Muscle of leg (tissue), 11 donors: Measurements from ENCODE around the gene BARX1. TPM values are rescaled to one million over a fixed set of nuclear protein-coding genes. Genes with fewer than 3 reads are reported as not detected.
"Not testable (repeated sequence)": the region's sequence is repeated elsewhere in the genome, so short reads cannot be mapped to it uniquely, and the experiment has no call there.

Experiments
- DNase-seq: peaks from one replicate; pipeline ENCODE4 v3.0.0; 2013
- H3K27ac ChIP-seq: one replicate; pipeline ENCODE4 v1.5.1; 2013; ENCODE audit warnings: mild to moderate bottlenecking, low read length, control low read depth
- H3K27me3 ChIP-seq: one replicate; pipeline ENCODE4 v1.6.1; 2013; ENCODE audit warnings: low read length; ENCODE audit not compliant: control insufficient read depth, insufficient read depth
- H3K36me3 ChIP-seq: one replicate; pipeline ENCODE4 v1.6.1; 2013; ENCODE audit warnings: low read length; ENCODE audit not compliant: control insufficient read depth, insufficient read depth
- H3K4me1 ChIP-seq: one replicate; pipeline ENCODE4 v1.6.1; 2013; ENCODE audit warnings: low read length; ENCODE audit not compliant: control insufficient read depth, insufficient read depth
- H3K4me3 ChIP-seq: one replicate; pipeline ENCODE4 v1.5.1; 2013; ENCODE audit warnings: low read length, control low read depth
- H3K9me3 ChIP-seq: replicated peaks from 2 replicates; pipeline ENCODE4 v1.6.1; 2013; ENCODE audit warnings: low read depth, low read length; ENCODE audit not compliant: control insufficient read depth
- WGBS: methylation state at CpG from one replicate; pipeline ENCODE4 v1.1.5; 2013; ENCODE audit warnings: missing lambda C conversion rate; ENCODE audit not compliant: insufficient coverage; 5-methylcytosine and 5-hydroxymethylcytosine counted together
- polyA plus RNA-seq, 8 donors: library from polyadenylated mRNA; unstranded; fragments of 120-200 nt; gene quantifications; one replicate each; pipeline versions ENCODE4 v1.2.1 to v1.2.3, GENCODE V29; 2013; ENCODE audit warnings: inconsistent platforms in 1 of 8, low replicate concordance in 1 of 8; ENCODE audit not compliant: insufficient read length in 8 of 8, insufficient read depth in 1 of 8
- total RNA-seq: library from RNA; stranded (reverse); fragments of 120-200 nt; gene quantifications from one replicate; pipeline ENCODE4 v1.2.4, GENCODE V29; 2013

The BARX1 gene
- total and polyA plus RNA-seq, 9 donors = 0.09 to 0.19 (median 0.18) TPM; not detected in 6

DNA sequence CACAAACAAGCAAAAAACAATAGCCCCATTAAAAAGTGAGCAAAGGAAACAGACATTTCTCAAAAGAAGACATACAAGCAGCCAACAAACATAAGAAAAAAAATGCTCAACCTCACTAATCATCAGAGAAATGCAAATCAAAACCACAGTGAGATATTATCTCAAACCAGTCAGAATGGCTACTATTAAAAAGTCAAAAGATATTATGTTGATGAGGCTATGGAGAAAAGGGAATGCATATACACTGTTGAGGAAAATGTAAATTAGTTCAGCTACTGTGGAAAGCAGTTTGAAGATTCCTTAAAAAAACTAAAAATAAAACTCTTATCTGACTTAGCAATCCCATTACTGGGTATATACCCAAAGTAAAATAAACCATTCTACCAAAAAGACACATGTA, 28.7 kb upstream of the BARX1 start:
- no peaks in the 10 kb centered on the region for H3K27me3 ChIP-seq

DNA sequence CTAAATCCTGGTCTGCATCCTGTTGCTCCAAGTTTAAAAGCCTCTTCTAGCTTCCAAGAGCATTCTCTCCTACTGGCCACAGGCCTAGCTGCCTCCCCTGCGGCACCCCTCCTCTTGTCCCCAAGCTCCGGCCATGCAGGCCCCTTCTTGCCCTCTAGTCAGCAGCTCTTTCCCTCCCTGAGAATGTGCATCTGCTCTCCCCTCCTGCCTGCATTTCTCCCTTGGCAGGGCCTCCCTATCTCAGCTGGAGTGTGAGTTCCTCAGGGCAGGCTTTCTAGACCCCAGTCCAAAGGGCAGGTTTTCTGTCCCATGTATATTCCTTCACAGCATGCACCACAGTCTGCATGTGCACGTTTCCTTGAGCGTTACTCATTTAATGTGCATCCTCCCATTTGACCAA, 24.6 kb upstream of the BARX1 start:
- Histone ChIP-seq H3K4me1 (peaks cover 13% of the 10 kb centered on the region), H3K27me3 (peaks cover 3% of the 10 kb centered on the region), H3K9me3 (no peaks in the 10 kb centered on the region), H3K27ac (no peak overlapping the region), H3K36me3 (no peaks in the 10 kb centered on the region), H3K4me3 (no peak overlapping the region)
- DNase-seq = no peak
- 39% methylated on average over 2 of the region's 4 CpGs for WGBS

More for the DNA sequence above, 28.7 kb upstream of the BARX1 start:
- no peak for DNase-seq
- Histone ChIP-seq H3K27ac (no peak overlapping the region), H3K9me3 (peaks cover 4% of the 10 kb centered on the region), H3K4me1 (peaks cover 11% of the 10 kb centered on the region), H3K4me3 (no peak overlapping the region), H3K36me3 (no peaks in the 10 kb centered on the region)

DNA sequence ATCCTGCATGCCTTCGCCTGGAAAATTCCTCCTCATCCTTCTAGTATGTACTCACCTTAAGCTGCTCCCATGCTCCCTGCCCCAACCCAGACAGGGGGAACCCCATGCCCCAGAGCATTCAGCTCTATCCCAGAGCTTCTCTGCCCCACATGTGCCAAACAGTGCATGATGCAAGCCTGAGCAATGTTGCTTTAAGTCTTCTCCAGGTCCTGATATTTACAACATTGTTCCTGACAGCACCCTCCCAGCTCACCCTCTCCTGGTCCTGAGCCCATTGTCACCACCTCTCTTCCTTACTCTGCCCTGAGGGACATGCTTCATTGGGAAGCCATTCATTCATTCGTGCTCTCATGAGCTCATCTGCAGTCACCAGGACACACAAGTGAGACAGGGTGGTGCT, 23.4 kb upstream of the BARX1 start:
- peaks cover 3% of the 10 kb centered on the region for H3K27me3 ChIP-seq

DNA sequence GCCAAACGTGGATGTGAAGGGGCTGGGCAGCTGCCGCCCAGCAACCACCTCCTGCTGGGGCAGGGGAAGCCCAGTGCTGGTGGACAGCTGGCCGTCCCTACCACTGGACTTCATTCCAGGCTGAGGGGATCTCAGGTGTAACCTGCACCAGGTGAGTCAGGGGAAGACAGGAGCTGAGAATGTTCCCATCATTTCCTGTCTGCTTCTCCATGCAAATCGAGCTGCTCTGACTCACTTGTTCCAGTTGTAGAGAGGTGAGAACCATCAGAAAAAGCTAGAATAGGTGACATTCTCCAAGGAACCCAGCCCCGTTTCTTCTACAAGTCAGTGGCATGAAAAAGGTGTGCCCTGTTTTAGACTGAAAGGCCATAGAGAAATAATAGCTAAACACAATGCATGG, 21.8 kb upstream of the BARX1 start:
- Histone ChIP-seq H3K27me3 (peaks cover 3% of the 10 kb centered on the region), H3K4me1 (peaks cover 13% of the 10 kb centered on the region), H3K9me3 (peaks cover 6% of the 10 kb centered on the region), H3K36me3 (no peaks in the 10 kb centered on the region), H3K27ac (no peak overlapping the region), H3K4me3 (no peak overlapping the region)
- WGBS = no CpG with 5 or more reads among the region's 5 CpGs
- no peak for DNase-seq

More for the DNA sequence above, 23.4 kb upstream of the BARX1 start:
- 86% methylated on average over 1 of the region's 2 CpGs for WGBS
- H3K27ac ChIP-seq = no peak overlapping the region
- H3K36me3 ChIP-seq = no peaks in the 10 kb centered on the region
- peaks cover 13% of the 10 kb centered on the region for H3K4me1 ChIP-seq
- no peak overlapping the region for H3K4me3 ChIP-seq
- DNase-seq = no peak
- H3K9me3 ChIP-seq = peaks cover 3% of the 10 kb centered on the region

DNA sequence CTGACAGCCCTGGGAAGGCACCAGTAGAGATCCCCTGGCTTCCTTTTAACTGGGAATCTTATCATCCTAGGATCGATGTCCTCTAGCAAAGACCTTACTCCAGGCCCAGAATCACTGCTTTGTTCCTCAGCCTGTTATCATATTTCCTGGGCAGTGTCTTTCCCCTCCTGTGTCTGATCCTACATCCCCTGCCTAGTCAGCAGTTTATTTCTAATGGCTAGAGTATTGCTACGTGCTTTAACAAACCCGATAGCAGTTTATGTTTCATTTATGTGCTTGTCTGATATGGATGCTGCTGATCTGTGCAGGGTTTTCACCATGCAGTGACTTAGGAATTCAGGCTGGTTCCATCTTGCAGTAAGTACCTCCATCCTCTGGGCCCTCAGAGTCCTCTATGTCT, 20.9 kb upstream of the BARX1 start:
- no peak for DNase-seq

DNA sequence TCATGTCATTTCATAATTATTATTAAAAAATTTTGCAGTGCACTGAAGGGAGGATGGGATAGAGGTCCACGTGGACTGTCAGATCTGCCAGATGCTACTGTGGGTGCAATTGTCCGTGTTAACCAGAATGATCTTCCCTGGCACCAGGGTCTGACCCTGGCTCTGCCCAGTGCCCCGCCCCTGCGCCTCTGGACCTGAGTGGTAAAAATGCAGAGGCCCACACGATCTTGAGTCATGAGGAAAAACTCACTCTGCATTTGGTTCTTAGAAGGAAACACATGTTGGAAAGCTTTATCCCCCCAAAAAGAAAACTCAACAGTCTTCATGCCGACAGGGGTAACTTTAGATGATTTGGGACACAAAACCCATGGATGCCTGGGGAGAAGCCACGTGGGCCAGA, 20.1 kb upstream of the BARX1 start:
- WGBS = 69% methylated on average over 5 of the region's 7 CpGs
- H3K9me3 ChIP-seq = peaks cover 6% of the 10 kb centered on the region
- H3K4me1 ChIP-seq = peaks cover 13% of the 10 kb centered on the region
- DNase-seq = no peak
- no peaks in the 10 kb centered on the region for H3K36me3 ChIP-seq
- H3K27ac ChIP-seq = no peak overlapping the region
- H3K27me3 ChIP-seq = peaks cover 3% of the 10 kb centered on the region
- H3K4me3 ChIP-seq = no peak overlapping the region

More for the DNA sequence above, 20.9 kb upstream of the BARX1 start:
- WGBS = no CpG with 5 or more reads among the region's 3 CpGs
- peaks cover 3% of the 10 kb centered on the region for H3K27me3 ChIP-seq
- H3K9me3 ChIP-seq = peaks cover 6% of the 10 kb centered on the region
- H3K4me3 ChIP-seq = no peak overlapping the region
- peaks cover 13% of the 10 kb centered on the region for H3K4me1 ChIP-seq
- H3K36me3 ChIP-seq = no peaks in the 10 kb centered on the region
- H3K27ac ChIP-seq = no peak overlapping the region

DNA sequence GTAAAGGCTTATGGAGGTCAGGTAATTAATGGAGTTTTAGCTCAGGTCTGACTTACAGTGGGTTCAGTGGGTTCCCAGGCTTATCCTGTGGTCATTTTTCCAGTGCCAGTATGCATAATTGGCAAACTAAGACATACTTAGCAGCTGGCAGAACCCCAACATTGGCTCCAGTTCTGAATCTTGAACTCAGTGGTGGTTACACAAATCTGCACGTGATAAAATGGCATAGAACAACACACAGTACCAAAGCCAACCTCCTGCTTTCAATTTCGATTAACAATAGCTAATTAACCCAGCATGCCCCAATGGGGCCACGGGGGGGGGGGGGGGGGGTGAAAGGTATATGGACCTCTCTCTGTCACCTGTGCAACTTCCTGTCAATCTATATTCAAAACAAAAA, 19.0 kb upstream of the BARX1 start:
- Histone ChIP-seq H3K27ac (no peak overlapping the region), H3K36me3 (no peaks in the 10 kb centered on the region), H3K27me3 (peaks cover 3% of the 10 kb centered on the region), H3K9me3 (peaks cover 6% of the 10 kb centered on the region), H3K4me3 (no peak overlapping the region), H3K4me1 (peaks cover 5% of the 10 kb centered on the region)
- no peak for DNase-seq
- WGBS = no CpG with 5 or more reads among the region's 3 CpGs

DNA sequence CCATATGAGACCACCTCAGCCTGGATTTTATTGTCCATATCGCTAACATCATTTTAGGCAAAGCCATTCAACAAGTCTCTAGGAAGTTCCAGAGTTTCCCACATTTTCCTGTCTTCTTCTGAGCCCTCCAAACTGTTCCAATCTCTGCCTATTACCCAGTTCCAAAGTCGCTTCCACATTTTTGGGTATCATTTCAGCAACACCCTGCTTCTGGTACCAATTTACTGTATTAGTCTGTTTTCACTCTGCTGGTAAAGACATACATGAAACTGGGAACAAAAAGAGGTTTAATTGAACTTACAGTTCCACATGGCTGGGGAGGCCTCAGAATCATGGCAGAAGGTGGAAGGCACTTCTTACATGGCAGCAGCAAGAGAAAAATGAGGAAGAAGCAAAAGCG, 17.5 kb upstream of the BARX1 start:
- H3K9me3 ChIP-seq, DNase-seq, H3K4me3 ChIP-seq, H3K27ac ChIP-seq, H3K36me3 ChIP-seq, H3K4me1 ChIP-seq, H3K27me3 ChIP-seq: not testable (repeated sequence)
- WGBS = 88% methylated on average over 1 of the region's 3 CpGs

DNA sequence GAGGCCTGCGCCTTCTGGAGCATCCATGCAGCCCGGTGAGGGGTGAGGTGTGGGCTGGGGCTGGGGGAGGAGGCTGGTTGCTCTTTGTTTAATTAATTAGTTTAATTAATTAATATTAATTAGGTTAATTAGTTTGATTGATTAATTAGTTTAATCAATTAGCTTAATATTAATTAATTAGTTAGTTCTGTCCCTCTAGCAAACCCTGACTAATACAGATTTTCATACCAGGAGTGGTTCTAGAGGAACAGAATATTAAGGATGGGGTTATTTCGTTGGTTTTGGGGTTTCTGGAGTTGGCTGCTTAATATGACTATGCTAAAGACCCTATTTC, 14.1 kb upstream of the BARX1 start:
- no peaks in the 10 kb centered on the region for H3K36me3 ChIP-seq
- peaks cover 6% of the 10 kb centered on the region for H3K9me3 ChIP-seq
- H3K4me1 ChIP-seq = peaks cover 7% of the 10 kb centered on the region
- no peak overlapping the region for H3K4me3 ChIP-seq
- H3K27ac ChIP-seq = no peak overlapping the region
- WGBS = no CpG with 5 or more reads among the region's 3 CpGs
- no peak for DNase-seq
- peaks cover 6% of the 10 kb centered on the region for H3K27me3 ChIP-seq

DNA sequence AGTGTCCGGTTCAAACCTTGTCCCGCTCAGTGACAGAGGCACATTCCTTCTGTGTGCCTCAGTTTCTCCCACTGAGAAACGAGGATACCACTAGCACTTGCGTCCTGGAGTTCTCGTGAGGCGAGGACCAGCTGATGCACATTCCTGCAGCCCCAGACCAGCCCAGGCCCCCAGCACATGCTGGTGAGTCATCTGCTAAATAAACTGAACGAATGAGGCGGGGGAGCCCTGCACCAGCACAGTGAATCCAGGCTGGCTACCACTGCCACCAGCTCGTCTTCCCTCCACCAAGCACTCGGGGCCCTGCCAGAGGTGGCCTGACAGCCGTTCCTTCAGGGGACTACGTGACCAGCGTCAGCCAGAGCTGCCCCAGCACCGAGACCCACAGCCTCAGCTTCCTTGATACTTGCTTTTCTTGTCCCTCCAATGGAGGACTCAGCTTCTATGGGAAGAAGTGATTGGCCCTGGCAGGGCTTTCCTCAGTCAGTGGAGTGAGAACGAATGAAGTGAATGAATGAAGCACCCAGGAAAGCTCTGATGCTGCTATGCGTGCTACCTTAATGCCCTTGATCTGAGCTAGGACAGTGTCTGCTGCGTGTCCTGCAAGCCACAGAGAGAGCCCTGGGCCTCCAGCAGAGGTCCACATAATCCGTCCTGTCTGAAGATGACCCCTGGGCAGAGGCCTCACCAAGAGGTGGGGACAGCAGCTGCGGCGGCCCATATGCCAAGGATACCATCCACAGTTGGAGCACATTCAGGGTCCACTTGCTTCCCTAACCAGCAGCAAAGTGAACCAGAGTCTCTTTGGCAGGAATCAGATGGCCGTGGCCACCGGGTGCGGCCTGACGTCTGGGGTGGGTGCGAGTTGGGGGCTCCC, 13.5 kb upstream of the BARX1 start:
- peaks cover 4% of the 10 kb centered on the region for H3K9me3 ChIP-seq
- H3K27ac ChIP-seq = no peak overlapping the region
- H3K36me3 ChIP-seq = no peaks in the 10 kb centered on the region
- H3K4me3 ChIP-seq = no peak overlapping the region
- DNase-seq = no peak
- peaks cover 11% of the 10 kb centered on the region for H3K27me3 ChIP-seq
- WGBS = 76% methylated on average over 23 of the region's 25 CpGs
- peaks cover 9% of the 10 kb centered on the region for H3K4me1 ChIP-seq
